Rectal smooth muscle tissue (tissue), 1 donor: ENCODE data around the gene RBM4.
A peak's percentile ranks its signal among the peaks of the same experiment; 100 is the strongest.

Experiments used
- H3K27ac ChIP-seq: one replicate; pipeline ENCODE4 v1.7.0; 2013; ENCODE audit warnings: low read depth, low read length, inconsistent platforms
- H3K27me3 ChIP-seq: one replicate; pipeline ENCODE4 v1.7.0; 2013; ENCODE audit warnings: low read length; ENCODE audit not compliant: control insufficient read depth, insufficient read depth
- H3K36me3 ChIP-seq: one replicate; pipeline ENCODE4 v1.7.0; 2013; ENCODE audit warnings: low read length; ENCODE audit not compliant: control insufficient read depth, insufficient read depth
- H3K4me1 ChIP-seq: one replicate; pipeline ENCODE4 v1.7.0; 2013; ENCODE audit warnings: low read length; ENCODE audit not compliant: control insufficient read depth, insufficient read depth
- H3K4me3 ChIP-seq: one replicate; pipeline ENCODE4 v1.7.0; 2013; ENCODE audit warnings: low read length
- H3K9ac ChIP-seq: one replicate; pipeline ENCODE4 v1.7.0; 2013; ENCODE audit warnings: low read length

RBM4 gene

DNA sequence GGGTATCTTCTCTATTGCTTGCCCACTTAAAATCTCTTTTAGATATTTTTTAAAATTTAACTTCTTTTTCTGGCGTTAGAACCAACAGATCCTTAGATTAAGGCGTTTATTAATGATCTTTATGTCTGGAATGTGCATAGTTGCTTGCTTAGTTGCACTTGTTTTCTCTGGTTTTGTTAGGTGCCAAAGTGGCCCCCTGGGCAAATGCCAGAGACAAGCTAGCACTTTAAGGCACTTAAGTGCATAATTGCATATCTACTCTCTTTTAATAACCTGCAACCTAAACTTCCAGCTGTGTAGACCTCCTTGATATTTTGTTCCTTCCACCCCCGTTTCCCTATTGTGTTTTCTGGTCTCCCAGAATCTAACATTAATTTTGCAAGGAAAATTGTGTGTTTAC, 3.3 kb downstream of the RBM4 start:
- Histone ChIP-seq H3K9ac (no peak overlapping the region), H3K4me1 (peaks cover 55% of the 10 kb centered on the region), H3K36me3 (peaks cover 33% of the 10 kb centered on the region), H3K4me3 (peak overlapping the region; percentile 51), H3K27me3 (no peaks in the 10 kb centered on the region), H3K27ac (no peak overlapping the region)

- no peak overlapping the region for H3K9ac ChIP-seq
These were observed 5.4 kb downstream of the RBM4 start for GRCh38 chr11:66643745-66644437.

GRCh38 chr11:66646828-66647227, 8.3 kb downstream of the RBM4 start:
- Histone ChIP-seq H3K36me3 (peaks cover 27% of the 10 kb centered on the region), H3K4me1 (peaks cover 26% of the 10 kb centered on the region), H3K9ac (no peak overlapping the region), H3K4me3 (no peak overlapping the region), H3K27me3 (no peaks in the 10 kb centered on the region), H3K27ac (no peak overlapping the region)

More at GRCh38 chr11:66643745-66644437, 5.4 kb downstream of the RBM4 start:
- Histone ChIP-seq H3K27me3 (no peaks in the 10 kb centered on the region), H3K4me3 (no peak overlapping the region), H3K36me3 (peaks cover 33% of the 10 kb centered on the region), H3K4me1 (peaks cover 46% of the 10 kb centered on the region), H3K27ac (no peak overlapping the region)

DNA sequence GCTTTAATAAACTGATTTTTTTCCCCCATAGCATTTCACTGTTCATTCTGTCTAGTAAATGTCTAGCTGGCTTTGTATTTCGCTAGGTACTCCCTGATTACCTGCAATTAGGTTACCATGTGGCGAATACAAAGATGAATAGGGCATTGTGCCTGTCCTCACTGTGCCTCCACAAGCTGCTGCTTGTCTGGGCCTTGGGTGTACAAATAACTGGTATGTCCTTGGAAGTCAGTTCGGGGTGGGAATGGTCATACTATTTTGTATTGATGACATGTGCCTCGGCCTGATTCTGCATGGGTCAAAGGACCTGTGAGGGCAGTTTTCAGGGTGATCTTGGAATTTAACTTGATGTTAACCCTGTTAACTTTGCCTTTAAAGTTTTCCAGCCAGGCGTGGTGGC, 11.4 kb downstream of the RBM4 start:
- H3K4me3 ChIP-seq = no peak overlapping the region
- H3K27ac ChIP-seq = no peak overlapping the region
- peaks cover 18% of the 10 kb centered on the region for H3K36me3 ChIP-seq
- peaks cover 5% of the 10 kb centered on the region for H3K4me1 ChIP-seq
- no peaks in the 10 kb centered on the region for H3K27me3 ChIP-seq
- H3K9ac ChIP-seq = no peak overlapping the region

DNA sequence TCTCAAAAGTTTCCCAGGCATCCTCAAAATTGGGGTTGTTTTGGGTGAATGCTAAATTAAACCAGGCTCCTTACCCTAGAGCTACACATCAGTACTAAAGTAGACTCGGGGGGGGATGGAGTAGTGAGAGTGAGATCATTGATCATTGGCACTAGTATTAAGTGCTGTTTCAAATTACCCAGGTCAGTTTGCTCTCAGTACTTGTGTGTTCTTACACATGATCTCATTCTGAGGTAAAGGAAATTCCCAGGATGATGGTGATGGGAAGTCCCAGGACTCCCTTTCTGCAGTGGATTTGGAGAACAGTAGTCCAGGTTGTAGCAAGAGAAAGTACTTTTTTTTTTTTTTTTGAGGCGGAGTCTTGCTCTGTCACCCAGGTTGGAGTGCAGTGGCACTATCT, 12.5 kb downstream of the RBM4 start:
- H3K27me3 ChIP-seq = no peaks in the 10 kb centered on the region
- no peak overlapping the region for H3K4me3 ChIP-seq

DNA sequence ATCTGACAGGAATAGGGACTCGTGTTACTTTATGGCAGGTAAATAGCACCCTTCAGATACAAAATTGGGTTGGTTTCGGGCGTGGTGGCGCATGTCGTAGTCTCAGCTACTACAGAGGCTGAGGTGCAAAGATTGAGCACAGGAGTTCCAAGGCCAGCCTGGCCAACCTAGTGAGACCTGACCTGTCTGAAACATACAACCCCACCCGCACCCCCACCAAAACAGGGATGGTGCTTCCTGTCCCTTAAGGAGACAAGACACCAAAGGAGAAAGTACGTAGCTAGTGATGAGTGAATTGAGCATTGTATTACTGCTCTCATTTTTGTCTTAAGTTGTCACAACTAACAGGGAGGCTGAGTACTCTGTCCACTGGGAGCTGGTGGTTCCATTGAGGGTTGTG, 14.1 kb downstream of the RBM4 start:
- Histone ChIP-seq H3K27ac (no peak overlapping the region), H3K27me3 (no peaks in the 10 kb centered on the region), H3K9ac (no peak overlapping the region), H3K36me3 (peaks cover 10% of the 10 kb centered on the region), H3K4me1 (no peaks in the 10 kb centered on the region), H3K4me3 (no peak overlapping the region)

More for the DNA sequence above, 12.5 kb downstream of the RBM4 start:
- no peaks in the 10 kb centered on the region for H3K4me1 ChIP-seq
- H3K36me3 ChIP-seq = peaks cover 16% of the 10 kb centered on the region
- no peak overlapping the region for H3K27ac ChIP-seq
- H3K9ac ChIP-seq = no peak overlapping the region

- Histone ChIP-seq H3K9ac (no peak overlapping the region), H3K4me1 (no peaks in the 10 kb centered on the region), H3K36me3 (peaks cover 10% of the 10 kb centered on the region), H3K27ac (no peak overlapping the region), H3K4me3 (no peak overlapping the region), H3K27me3 (no peaks in the 10 kb centered on the region)
These were observed 14.6 kb downstream of the RBM4 start for GRCh38 chr11:66653123-66653522.

- Histone ChIP-seq H3K36me3 (peaks cover 11% of the 10 kb centered on the region), H3K4me3 (no peak overlapping the region)
These were observed 21.3 kb downstream of the RBM4 start for GRCh38 chr11:66659763-66660162.

DNA sequence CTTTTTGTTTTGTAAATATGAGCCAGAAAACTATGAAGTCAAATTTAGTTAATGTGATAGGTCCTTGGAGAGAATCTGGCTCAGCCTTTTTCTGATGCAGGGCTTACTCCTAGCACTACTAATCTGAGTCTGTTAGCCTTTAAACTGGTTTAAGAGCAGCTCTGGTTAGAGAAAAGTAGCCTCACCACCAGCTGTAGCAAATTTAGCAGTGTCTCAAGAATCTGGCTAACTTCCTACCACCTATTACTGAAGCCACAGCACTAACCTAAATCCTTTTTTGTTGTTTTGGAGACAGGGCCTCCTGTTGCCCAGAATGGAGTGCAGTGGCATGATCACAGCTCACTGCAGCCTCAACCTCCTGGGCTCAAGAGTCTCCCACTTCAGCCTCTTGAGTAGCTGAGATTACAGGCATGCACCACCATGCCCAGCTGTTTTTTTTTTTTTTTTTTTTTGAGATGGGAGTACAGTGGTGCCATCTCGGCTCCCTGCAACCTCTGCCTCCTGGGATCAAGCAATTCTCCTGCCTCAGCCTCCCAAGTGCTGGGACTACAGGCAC, 25.3 kb downstream of the RBM4 start:
- Histone ChIP-seq H3K4me1 (no peaks in the 10 kb centered on the region), H3K4me3 (no peak overlapping the region), H3K27me3 (no peaks in the 10 kb centered on the region), H3K27ac (no peak overlapping the region), H3K9ac (no peak overlapping the region), H3K36me3 (peaks cover 25% of the 10 kb centered on the region)

More at GRCh38 chr11:66659763-66660162, 21.3 kb downstream of the RBM4 start:
- no peak overlapping the region for H3K27ac ChIP-seq
- no peaks in the 10 kb centered on the region for H3K27me3 ChIP-seq
- H3K9ac ChIP-seq = no peak overlapping the region
- H3K4me1 ChIP-seq = no peaks in the 10 kb centered on the region

- H3K9ac ChIP-seq = no peak overlapping the region
- H3K27me3 ChIP-seq = no peaks in the 10 kb centered on the region
- H3K36me3 ChIP-seq = peaks cover 24% of the 10 kb centered on the region
- no peak overlapping the region for H3K4me3 ChIP-seq
- H3K27ac ChIP-seq = no peak overlapping the region
- H3K4me1 ChIP-seq = no peaks in the 10 kb centered on the region
These were observed 26.9 kb downstream of the RBM4 start for GRCh38 chr11:66665369-66665768.

- peaks cover 11% of the 10 kb centered on the region for H3K4me1 ChIP-seq
- H3K4me3 ChIP-seq = no peak overlapping the region
- no peaks in the 10 kb centered on the region for H3K27me3 ChIP-seq
- H3K9ac ChIP-seq = no peak overlapping the region
- H3K36me3 ChIP-seq = peaks cover 13% of the 10 kb centered on the region
- no peak overlapping the region for H3K27ac ChIP-seq
These were observed 32.3 kb downstream of the RBM4 start for GRCh38 chr11:66670816-66671215.

GRCh38 chr11:66674964-66675602, 36.6 kb downstream of the RBM4 start:
- Histone ChIP-seq H3K4me1 (peaks cover 19% of the 10 kb centered on the region), H3K27ac (no peak overlapping the region), H3K4me3 (no peak overlapping the region), H3K9ac (no peak overlapping the region), H3K27me3 (no peaks in the 10 kb centered on the region), H3K36me3 (peaks cover 2% of the 10 kb centered on the region)
